HCT116 (cell line): ENCODE data around the gene INTS14. TPM values are rescaled to one million over a fixed set of nuclear protein-coding genes. Genes with fewer than 3 reads are reported as not detected.

ENCODE experiments used
- ATAC-seq: fragments of 200-7000 bp; cut with Tn5 transposase; 2 replicates; pipeline ENCODE4 v1.9.1; 2020; ENCODE audit warnings: mild to moderate bottlenecking, moderate library complexity
- BruUV-seq: library from RNA; stranded (reverse); fragments of 400-500 nt; replicated peaks from 2 replicates; lab custom pipeline; 2021; lab: Mats Ljungman, UMichigan
- CTCF ChIA-PET: fragments of 300-600 bp; sonication (Branson Sonifier 250); formaldehyde crosslinking; loops from one replicate; lab custom pipeline; 2021; ENCODE audit warnings: antibody characterized with exemption; lab: Charles Lee
- POLR2A ChIA-PET: fragments of 300-600, 350-600 bp; sonication (Branson Sonifier 250); formaldehyde crosslinking; loops from one replicate; lab custom pipeline; 2021; ENCODE audit warnings: antibody characterized with exemption; lab: Charles Lee
- RAD21 ChIA-PET, 2 experiments: fragments of 300-600 bp; sonication (Branson Sonifier 250); formaldehyde crosslinking; loops; one replicate each; lab custom pipeline; 2023; ENCODE audit warnings: low total read pairs in 2 of 2; ENCODE audit not compliant: uncharacterized antibody in 2 of 2, unreplicated experiment in 2 of 2, low non-redundant PET in 1 of 2; lab: Charles Lee
- DNase-seq: peaks from one replicate; pipeline ENCODE4 v3.0.0-alpha.2; 2010; ENCODE audit warnings: low read depth, low spot score
- H2AFZ ChIP-seq: fragments of 200-600 bp; shearing (Covaris generic), sonication (generic); 2 replicates; pipeline ENCODE4 v1.6.1; 2017; ENCODE audit warnings: low read depth, mixed run types, mixed read lengths, antibody characterized with exemption, low read length; ENCODE audit not compliant: poor library complexity, severe bottlenecking
- H3K27ac ChIP-seq: 2 replicates; pipeline ENCODE4 v1.5.1; 2012; ENCODE audit warnings: low read depth, low read length
- H3K27me3 ChIP-seq: fragments of 200-600 bp; sonication (generic); 2 replicates; pipeline ENCODE4 v1.6.1; 2016; ENCODE audit warnings: mixed run types, low read length, mixed read lengths; ENCODE audit not compliant: insufficient read depth
- H3K36me3 ChIP-seq, 2 experiments: fragments of 200-500 bp in 1 of 2; fragments of 200-600 bp in 1 of 2; sonication (Bioruptor generic) in 1 of 2; sonication (generic) in 1 of 2; 2 replicates each; pipeline versions ENCODE4 v1.5.1 to v1.6.1; 2014 to 2016; ENCODE audit warnings: low read length in 2 of 2, inconsistent platforms in 1 of 2, mixed read lengths in 1 of 2, mixed run types in 1 of 2; ENCODE audit not compliant: insufficient read depth in 2 of 2, control insufficient read depth in 1 of 2
- H3K4me1 ChIP-seq, 2 experiments: fragments of 200-600 bp in 1 of 2; sonication (generic) in 1 of 2; 2 replicates each; pipeline versions ENCODE4 v1.5.1 to v1.6.1; 2012 to 2017; ENCODE audit warnings: low read length in 2 of 2, inconsistent platforms in 1 of 2, mild to moderate bottlenecking in 1 of 2, mixed read lengths in 1 of 2, mixed run types in 1 of 2, moderate library complexity in 1 of 2; ENCODE audit not compliant: insufficient read depth in 2 of 2, control insufficient read depth in 1 of 2
- H3K4me2 ChIP-seq: fragments of 200-600 bp; sonication (generic); 2 replicates; pipeline ENCODE4 v1.6.1; 2017; ENCODE audit warnings: mixed run types, low read length, mixed read lengths
- H3K4me3 ChIP-seq, 2 experiments: fragments of 200-600 bp in 1 of 2; sonication (generic) in 1 of 2; replicated peaks in 1 of 2; 2 replicates each; pipeline ENCODE4 v1.5.1; 2011 to 2016; ENCODE audit warnings: low read length in 2 of 2, control low read depth in 1 of 2, low read depth in 1 of 2, mild to moderate bottlenecking in 1 of 2, mixed read lengths in 1 of 2, mixed run types in 1 of 2
- H3K79me2 ChIP-seq: fragments of 200-600 bp; sonication (generic); 2 replicates; pipeline ENCODE4 v1.6.1; 2017; ENCODE audit warnings: mild to moderate bottlenecking, mixed run types, low read length, moderate library complexity, mixed read lengths; ENCODE audit not compliant: insufficient read depth
- H3K9ac ChIP-seq: fragments of 200-600 bp; sonication (generic); 2 replicates; pipeline ENCODE4 v1.6.1; 2016; ENCODE audit warnings: low read length, mixed read lengths
- H3K9me2 ChIP-seq: fragments of 200-600 bp; sonication (generic), shearing (Covaris generic); 2 replicates; pipeline ENCODE4 v1.6.1; 2017; ENCODE audit warnings: mixed run types, mild to moderate bottlenecking, moderate library complexity; ENCODE audit not compliant: insufficient read depth
- H3K9me3 ChIP-seq, 2 experiments: fragments of 200-500 bp in 1 of 2; fragments of 200-600 bp in 1 of 2; sonication (Bioruptor generic) in 1 of 2; sonication (generic) in 1 of 2; 2 replicates each; pipeline ENCODE4 v1.6.1; 2014 to 2017; ENCODE audit warnings: low read length in 2 of 2, mixed read lengths in 2 of 2, inconsistent platforms in 1 of 2, low read depth in 1 of 2, mild to moderate bottlenecking in 1 of 2, mixed run types in 1 of 2, moderate library complexity in 1 of 2; ENCODE audit not compliant: control insufficient read depth in 1 of 2, insufficient read depth in 1 of 2
- H4K20me1 ChIP-seq: fragments of 200-600 bp; sonication (generic), shearing (Covaris generic); 2 replicates; pipeline ENCODE4 v1.6.1; 2017; ENCODE audit warnings: mixed run types, mild to moderate bottlenecking, moderate library complexity; ENCODE audit not compliant: insufficient read depth
- ATF3 ChIP-seq: IDR thresholded peaks from 2 replicates; pipeline ENCODE4 v1.6.1; 2012
- CBX3 ChIP-seq: IDR thresholded peaks from 2 replicates; pipeline ENCODE4 v1.6.1; 2012; ENCODE audit warnings: low read depth
- CEBPB ChIP-seq: IDR thresholded peaks from 2 replicates; pipeline ENCODE4 v1.6.1; 2012; ENCODE audit warnings: low read depth
- CTCF ChIP-seq, 3 experiments: fragments of 200-600 bp in 1 of 3; sonication (generic) in 1 of 3; IDR thresholded peaks in 2 of 3; conservative IDR thresholded peaks in 1 of 3; 2 replicates each; pipeline ENCODE4 v1.5.1; 2012 to 2017; ENCODE audit warnings: low read depth in 2 of 3, low read length in 2 of 3, antibody characterized with exemption in 1 of 3, borderline replicate concordance in 1 of 3, control low read depth in 1 of 3, mild to moderate bottlenecking in 1 of 3, mixed read lengths in 1 of 3, mixed run types in 1 of 3, moderate library complexity in 1 of 3; ENCODE audit not compliant: insufficient read depth in 1 of 3
- EGR1 ChIP-seq: IDR thresholded peaks from 2 replicates; pipeline ENCODE4 v1.6.1; 2012; ENCODE audit warnings: low read depth
- ELF1 ChIP-seq: IDR thresholded peaks from 2 replicates; pipeline ENCODE4 v1.6.1; 2012; ENCODE audit warnings: low read depth, borderline replicate concordance
- EZH2phosphoT487 ChIP-seq: fragments of 200-600 bp; IDR thresholded peaks from 2 replicates; pipeline ENCODE4 v1.6.1; 2018; ENCODE audit warnings: antibody characterized with exemption, borderline replicate concordance
- FOSL1 ChIP-seq: IDR thresholded peaks from 2 replicates; pipeline ENCODE4 v1.6.1; 2012; ENCODE audit warnings: low read depth
- MAX ChIP-seq: IDR thresholded peaks from 2 replicates; pipeline ENCODE4 v1.6.1; 2012
- POLR2A ChIP-seq: IDR thresholded peaks from 2 replicates; pipeline ENCODE4 v1.7.0; 2011; ENCODE audit warnings: borderline replicate concordance; ENCODE audit not compliant: insufficient read depth, insufficient read length; ENCODE audit errors: extremely low read depth
- POLR2AphosphoS5 ChIP-seq: IDR thresholded peaks from 2 replicates; pipeline ENCODE4 v1.6.1; 2011; ENCODE audit warnings: mild to moderate bottlenecking, low read depth, low read length, moderate library complexity
- RAD21 ChIP-seq: IDR thresholded peaks from 2 replicates; pipeline ENCODE4 v1.6.1; 2012; ENCODE audit warnings: low read depth, mild to moderate bottlenecking
- REST ChIP-seq: IDR thresholded peaks from 2 replicates; pipeline ENCODE4 v1.6.1; 2012; ENCODE audit warnings: low read depth
- SIN3A ChIP-seq: IDR thresholded peaks from 2 replicates; pipeline ENCODE4 v1.6.1; 2012; ENCODE audit warnings: low read depth
- SRF ChIP-seq: IDR thresholded peaks from 2 replicates; pipeline ENCODE4 v1.6.1; 2012; ENCODE audit warnings: low read depth
- ZBTB33 ChIP-seq: IDR thresholded peaks from 2 replicates; pipeline ENCODE4 v1.6.1; 2011; ENCODE audit warnings: mild to moderate bottlenecking, low read length, moderate library complexity; ENCODE audit not compliant: insufficient replicate concordance; ENCODE audit errors: extremely low read depth
- ZNF274 ChIP-seq: fragments of 200-500 bp; sonication (Bioruptor generic); IDR thresholded peaks from 2 replicates; pipeline ENCODE4 v1.6.1; 2014; ENCODE audit warnings: mild to moderate bottlenecking, low read depth, low read length, inconsistent platforms
- intact Hi-C: fragments of 100-400 bp; cut with micrococcal nuclease; formaldehyde crosslinking; loops from 2 replicates; pipeline ENCODE4 v1.10.0; 2022
- total RNA-seq: library from RNA; stranded (reverse); gene quantifications from one replicate; pipeline ENCODE4 v1.2.1, GENCODE V29; 2021; ENCODE audit not compliant: unreplicated experiment

The INTS14 gene
- total RNA-seq, 1 experiment from 2014 or later = 50.1 TPM

- H3K4me1 ChIP-seq = no peaks in the 10 kb centered on the region
- DNase-seq (no peak), ATAC-seq (no peak)
- ChIA-PET POLR2A (no interaction called here), CTCF (interaction anchor here (0.6 kb wide), 1 partner anchor 56 kb away, joined by 4 read pairs; no protein-coding TSS in a partner anchor), RAD21 (no interaction called here)
- intact Hi-C loops = no loop called here
- H3K9me2 ChIP-seq = no peaks in the 10 kb centered on the region
- peaks cover 34% of the 10 kb centered on the region; the same call in 1 of the 2 replicates for H4K20me1 ChIP-seq
- H3K9me3 ChIP-seq = no peaks in the 10 kb centered on the region
- no peak overlapping the region for H3K27ac ChIP-seq
- H3K4me3 ChIP-seq = no peak overlapping the region
- no TSS peak for BruUV-seq
- no peaks in the 10 kb centered on the region for H3K27me3 ChIP-seq
- no peak overlapping the region for H3K9ac ChIP-seq
- H3K36me3 ChIP-seq = no peaks in the 10 kb centered on the region
- TF ChIP-seq ATF3 = no peak
- TF ChIP-seq EZH2phosphoT487 = no peak
- TF ChIP-seq ZNF274 = no peak
- TF ChIP-seq ELF1 = no peak
- no peak for TF ChIP-seq CEBPB
- TF ChIP-seq MAX = no peak
- no peak for TF ChIP-seq REST
- TF ChIP-seq SIN3A = no peak
- TF ChIP-seq POLR2AphosphoS5 = no peak
- TF ChIP-seq ZBTB33 = no peak
- TF ChIP-seq RAD21 = no peak
- no peak for TF ChIP-seq FOSL1
- TF ChIP-seq CTCF (IDR thresholded peaks at IDR 0.05 in 2 of 3, conservative IDR thresholded peaks at IDR 0.05 in 1 of 3; ENCODE audit: borderline replicate concordance in 1 of 3, insufficient read depth in 1 of 3, low read depth in 2 of 3, low read length in 2 of 3) = no peak
- no peak for TF ChIP-seq SRF
- no peak for TF ChIP-seq POLR2A
- no peak for TF ChIP-seq CBX3
- TF ChIP-seq EGR1 = no peak
- H3K4me2 ChIP-seq = no peak overlapping the region
- H3K79me2 ChIP-seq = peaks cover 96% of the 10 kb centered on the region
- no peak overlapping the region for H2AFZ ChIP-seq
These were observed 69.6 kb downstream of the INTS14 start for GRCh38 chr15:65541231-65541820.
